Loucy (cell line): Measurements from ENCODE around the gene CDCP1.

Experiments
- CTCF ChIP-seq: fragments of 200-600 bp; sonication (generic); conservative IDR thresholded peaks from 2 replicates; pipeline ENCODE4 v1.5.1; 2014; ENCODE audit warnings: mild to moderate bottlenecking, antibody characterized with exemption, low read length
- EZH2phosphoT487 ChIP-seq: fragments of 200-600 bp; IDR thresholded peaks from 2 replicates; pipeline ENCODE4 v1.6.1; 2018; ENCODE audit warnings: antibody characterized with exemption, mild to moderate bottlenecking, moderate library complexity, borderline replicate concordance

DNA sequence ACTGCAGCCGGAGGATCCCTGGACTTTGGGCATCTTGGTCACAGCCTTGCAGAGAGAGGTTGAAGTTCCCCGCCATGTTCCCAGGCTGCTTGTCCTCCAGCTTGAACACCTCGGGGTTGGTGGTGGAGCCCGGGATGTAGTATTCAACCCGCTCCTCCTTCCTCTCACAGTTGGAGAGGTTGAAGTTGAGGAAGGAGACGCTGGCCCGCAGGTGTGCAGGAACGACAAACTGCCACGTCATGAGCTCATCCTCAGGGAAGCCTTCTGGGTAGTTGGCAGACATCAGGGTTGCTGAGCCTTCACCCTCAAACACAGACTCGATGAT lies 35.7 kb downstream of the CDCP1 start:
- TF ChIP-seq CTCF (no peak), EZH2phosphoT487 (no peak)
